ENCODE measurements around the gene CDT1.

- TF ChIP-seq CTCF (IDR thresholded peaks at IDR 0.05) = no peak
- no peak for TF ChIP-seq POLR2A (IDR thresholded peaks at IDR 0.05; ENCODE audit: low read depth)
- TF ChIP-seq POLR2AphosphoS5 (IDR thresholded peaks at IDR 0.05) = no peak
Observed at GRCh38 chr16:88837806-88838205, 34.2 kb downstream of the CDT1 start.

All from esophagus muscularis mucosa (tissue), 3 donors.